ENCODE data around the gene PPP1R9B. TPM values are rescaled to one million over a fixed set of nuclear protein-coding genes. Genes with fewer than 3 reads are reported as not detected.
A peak's percentile ranks its signal among the peaks of the same experiment; 100 is the strongest.

PPP1R9B gene
- total RNA-seq, 1 donor from 2014 or later, result 26.3 TPM

- ATAC-seq, result no peak
Measured at GRCh38 chr17:50172130-50172529, 21.7 kb upstream of the PPP1R9B start.

- no peak for ATAC-seq
Measured at GRCh38 chr17:50171371-50172071, 21.0 kb upstream of the PPP1R9B start.

- peak; percentile 35 for ATAC-seq
Measured at GRCh38 chr17:50170662-50171370, 20.3 kb upstream of the PPP1R9B start.

- no peak for ATAC-seq
Measured at GRCh38 chr17:50169881-50170459, 19.5 kb upstream of the PPP1R9B start.

- ATAC-seq, result peak; percentile 70
Measured at GRCh38 chr17:50169121-50169764, 18.8 kb upstream of the PPP1R9B start.

- ATAC-seq, result no peak
Measured at GRCh38 chr17:50168319-50168718, 17.8 kb upstream of the PPP1R9B start.

- ATAC-seq, result no peak
Measured at GRCh38 chr17:50167371-50167770, 16.9 kb upstream of the PPP1R9B start.

- no peak for ATAC-seq
Measured at GRCh38 chr17:50166518-50167181, 16.2 kb upstream of the PPP1R9B start.

- no peak for ATAC-seq
Measured at GRCh38 chr17:50165867-50166517, 15.5 kb upstream of the PPP1R9B start, which contains the start of gene SGCA. Gene SGCA (plus strand): TSS chr17:50166005. CDS start chr17:50166041, 36 bp downstream.

GRCh38 chr17:50165466-50165865, 15.0 kb upstream of the PPP1R9B start:
- no peak for ATAC-seq

GRCh38 chr17:50165066-50165465, 14.6 kb upstream of the PPP1R9B start:
- ATAC-seq, result no peak

- no peak for ATAC-seq
Measured at GRCh38 chr17:50164697-50164988, 14.2 kb upstream of the PPP1R9B start.

GRCh38 chr17:50163843-50164696, 13.6 kb upstream of the PPP1R9B start:
- no peak for ATAC-seq

- no peak for ATAC-seq
Measured at GRCh38 chr17:50162466-50163254, 12.2 kb upstream of the PPP1R9B start.

- peak; percentile 21 for ATAC-seq
Measured at GRCh38 chr17:50161911-50162288, 11.4 kb upstream of the PPP1R9B start.

- peak; percentile 91 for ATAC-seq
Measured at GRCh38 chr17:50161023-50161910, 10.8 kb upstream of the PPP1R9B start.

GRCh38 chr17:50157891-50158290, 7.4 kb upstream of the PPP1R9B start:
- ATAC-seq, result no peak

- ATAC-seq, result no peak
Measured at GRCh38 chr17:50155115-50155819, 4.8 kb upstream of the PPP1R9B start.

GRCh38 chr17:50154604-50155003, 4.1 kb upstream of the PPP1R9B start:
- no peak for ATAC-seq

Data from esophagus mucosa (tissue), 1 donor.